Nephron (organoid): ENCODE results near the gene SLC6A13.
A peak's percentile ranks its signal among the peaks of the same experiment; 100 is the strongest.

ENCODE experiments used
- H3K27ac Mint-ChIP-seq, 3 experiments: 2 replicates each; pipeline ENCODE4 v1.8.0; 2020; ENCODE audit warnings: mixed read lengths in 3 of 3, mild to moderate bottlenecking in 2 of 3, moderate library complexity in 1 of 3
- H3K27me3 Mint-ChIP-seq: 2 replicates; pipeline ENCODE4 v1.8.0; 2021; ENCODE audit warnings: low read depth, mild to moderate bottlenecking, moderate library complexity, mixed read lengths
- H3K36me3 Mint-ChIP-seq: 2 replicates; pipeline ENCODE4 v1.8.0; 2020; ENCODE audit warnings: low read depth, mixed read lengths
- H3K4me1 Mint-ChIP-seq: 2 replicates; pipeline ENCODE4 v1.8.0; 2020; ENCODE audit warnings: mixed read lengths
- H3K4me3 Mint-ChIP-seq, 3 experiments: 2 replicates each; pipeline ENCODE4 v1.8.0; 2020; ENCODE audit warnings: mild to moderate bottlenecking in 3 of 3, mixed read lengths in 3 of 3, moderate library complexity in 2 of 3
- H3K9me3 Mint-ChIP-seq: 2 replicates; pipeline ENCODE4 v1.8.0; 2020; ENCODE audit warnings: mixed read lengths
- TF ChIP-seq, protein P1 (sequence below), 3 experiments: fragments of 200-600 bp; sonication (generic); IDR thresholded peaks; one replicate each; pipeline ENCODE4 v1.5.0; 2021; ENCODE audit warnings: antibody characterized with exemption in 3 of 3; ENCODE audit not compliant: unreplicated experiment in 3 of 3

The SLC6A13 gene

DNA sequence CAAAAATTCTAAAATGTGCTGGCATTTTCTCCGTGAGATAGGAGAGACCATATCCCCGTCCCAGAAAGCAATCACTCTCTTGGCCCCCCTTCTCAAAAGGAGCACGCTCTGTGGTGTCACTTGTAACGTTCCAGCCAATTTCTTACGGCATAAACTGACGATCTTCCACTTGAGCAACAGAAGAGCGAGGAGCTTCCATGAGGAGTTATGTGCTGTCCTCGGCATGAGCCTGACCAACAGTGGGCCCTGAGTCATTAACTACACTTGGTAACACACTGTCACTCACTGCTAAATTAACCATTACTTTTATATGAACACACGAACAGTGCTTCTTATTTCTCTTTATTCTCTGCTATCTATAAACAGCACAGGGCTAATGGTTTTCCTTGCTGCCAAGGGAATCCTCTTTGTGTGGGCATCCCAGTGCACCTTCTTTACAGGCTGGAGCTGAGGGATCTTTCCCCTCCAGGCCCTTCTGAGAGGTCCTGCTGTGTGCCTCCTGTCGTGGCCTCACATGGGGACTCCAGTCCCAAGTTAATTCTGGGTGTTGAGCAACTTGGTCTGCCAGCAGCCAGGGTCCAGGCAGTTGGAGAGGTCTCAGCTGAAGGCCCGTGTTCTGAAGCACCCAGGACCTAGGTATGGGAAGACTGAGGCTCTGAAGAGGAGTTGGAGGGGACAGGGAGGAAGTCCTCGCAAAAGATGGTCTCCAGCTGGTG lies 9.4 kb downstream of the SLC6A13 start:
- peaks cover 5% of the 10 kb centered on the region for H3K9me3 Mint-ChIP-seq
- H3K36me3 Mint-ChIP-seq: peaks cover 7% of the 10 kb centered on the region

DNA sequence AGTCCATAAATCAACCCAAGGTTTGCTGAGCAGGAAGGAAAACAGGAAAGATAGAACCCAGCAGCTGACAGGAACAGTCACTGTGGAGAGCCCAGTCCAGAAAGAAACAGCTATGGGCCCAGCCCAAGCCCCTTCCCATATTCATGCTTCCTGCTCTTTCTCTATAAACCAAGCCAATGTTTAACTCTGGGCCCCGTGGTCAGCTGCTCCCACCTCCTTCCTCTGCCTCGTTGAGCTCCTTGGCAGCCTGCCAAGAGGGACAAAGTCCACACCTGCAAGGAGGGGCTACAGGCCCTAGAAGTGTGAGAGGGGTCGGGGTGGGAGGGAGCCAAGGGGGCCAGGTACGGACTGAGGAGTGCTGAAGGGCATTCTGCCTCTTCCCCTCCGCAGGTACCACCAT lies 10.0 kb downstream of the SLC6A13 start:
- H3K27me3 Mint-ChIP-seq: no peaks in the 10 kb centered on the region
- peak overlapping the region; percentile 39 to 93 (median 84) for H3K27ac Mint-ChIP-seq
- peaks cover 11% of the 10 kb centered on the region for H3K36me3 Mint-ChIP-seq
- H3K9me3 Mint-ChIP-seq: peaks cover 10% of the 10 kb centered on the region
- TF ChIP-seq, protein P1, sequence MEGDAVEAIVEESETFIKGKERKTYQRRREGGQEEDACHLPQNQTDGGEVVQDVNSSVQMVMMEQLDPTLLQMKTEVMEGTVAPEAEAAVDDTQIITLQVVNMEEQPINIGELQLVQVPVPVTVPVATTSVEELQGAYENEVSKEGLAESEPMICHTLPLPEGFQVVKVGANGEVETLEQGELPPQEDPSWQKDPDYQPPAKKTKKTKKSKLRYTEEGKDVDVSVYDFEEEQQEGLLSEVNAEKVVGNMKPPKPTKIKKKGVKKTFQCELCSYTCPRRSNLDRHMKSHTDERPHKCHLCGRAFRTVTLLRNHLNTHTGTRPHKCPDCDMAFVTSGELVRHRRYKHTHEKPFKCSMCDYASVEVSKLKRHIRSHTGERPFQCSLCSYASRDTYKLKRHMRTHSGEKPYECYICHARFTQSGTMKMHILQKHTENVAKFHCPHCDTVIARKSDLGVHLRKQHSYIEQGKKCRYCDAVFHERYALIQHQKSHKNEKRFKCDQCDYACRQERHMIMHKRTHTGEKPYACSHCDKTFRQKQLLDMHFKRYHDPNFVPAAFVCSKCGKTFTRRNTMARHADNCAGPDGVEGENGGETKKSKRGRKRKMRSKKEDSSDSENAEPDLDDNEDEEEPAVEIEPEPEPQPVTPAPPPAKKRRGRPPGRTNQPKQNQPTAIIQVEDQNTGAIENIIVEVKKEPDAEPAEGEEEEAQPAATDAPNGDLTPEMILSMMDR (IDR thresholded peaks at IDR 0.05; ENCODE audit: unreplicated experiment in 3 of 3): no peak
- H3K4me3 Mint-ChIP-seq: no peak overlapping the region
- peaks cover 47% of the 10 kb centered on the region for H3K4me1 Mint-ChIP-seq

More for the DNA sequence above, 9.4 kb downstream of the SLC6A13 start:
- H3K4me1 Mint-ChIP-seq: peaks cover 54% of the 10 kb centered on the region
- TF ChIP-seq, protein P1 (IDR thresholded peaks at IDR 0.05; ENCODE audit: unreplicated experiment in 3 of 3): no peak
- peak overlapping the region; percentile 39 to 84 (median 83) for H3K27ac Mint-ChIP-seq
- no peaks in the 10 kb centered on the region for H3K27me3 Mint-ChIP-seq
- no peak overlapping the region for H3K4me3 Mint-ChIP-seq

DNA sequence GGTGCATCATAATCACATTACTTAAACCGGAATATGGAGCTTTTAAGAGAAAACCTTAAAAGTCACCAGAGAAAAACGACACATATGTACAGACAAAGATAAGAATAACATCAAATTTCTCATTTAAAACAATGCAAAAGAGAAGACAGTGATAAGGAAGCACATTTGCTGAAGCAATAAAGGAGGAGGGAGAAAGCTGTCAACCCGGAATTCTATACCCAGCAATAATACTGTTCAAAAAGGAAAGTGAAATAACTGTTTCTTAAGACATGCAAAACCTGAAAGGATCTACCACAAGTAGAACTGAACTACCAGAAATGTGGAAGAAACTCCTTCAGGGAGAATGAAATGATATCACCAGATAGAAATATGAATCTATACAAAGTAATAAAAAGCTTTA lies 15.4 kb downstream of the SLC6A13 start:
- no peak overlapping the region for H3K4me3 Mint-ChIP-seq
- TF ChIP-seq, protein P1 (IDR thresholded peaks at IDR 0.05; ENCODE audit: unreplicated experiment in 3 of 3): no peak
- no peak overlapping the region for H3K27ac Mint-ChIP-seq
- H3K27me3 Mint-ChIP-seq: no peaks in the 10 kb centered on the region
- peaks cover 23% of the 10 kb centered on the region for H3K36me3 Mint-ChIP-seq
- H3K4me1 Mint-ChIP-seq: peaks cover 4% of the 10 kb centered on the region
- H3K9me3 Mint-ChIP-seq: peaks cover 21% of the 10 kb centered on the region

DNA sequence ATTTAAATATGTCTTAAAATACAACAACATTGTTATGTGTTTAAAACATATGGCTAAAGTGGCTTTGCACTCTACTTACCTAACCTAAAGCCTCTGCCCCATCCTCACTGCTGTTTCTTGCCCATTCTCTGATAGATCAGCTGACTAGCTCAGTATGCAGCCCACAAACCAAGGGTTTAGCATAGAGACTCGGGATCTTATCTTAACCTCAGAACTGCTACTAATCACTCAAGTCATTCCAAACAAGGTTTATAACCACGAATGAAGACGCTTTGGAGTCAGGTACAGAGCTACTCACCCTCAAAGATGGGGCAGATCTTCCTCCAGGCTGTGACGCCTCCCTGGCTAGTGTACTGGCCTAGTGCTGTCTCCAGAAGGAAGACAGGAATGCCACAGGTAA lies 19.3 kb downstream of the SLC6A13 start:
- Mint-ChIP-seq H3K36me3 (peaks cover 28% of the 10 kb centered on the region), H3K27ac (no peak overlapping the region), H3K27me3 (peaks cover 3% of the 10 kb centered on the region), H3K4me3 (no peak overlapping the region), H3K4me1 (no peaks in the 10 kb centered on the region), H3K9me3 (peaks cover 16% of the 10 kb centered on the region)
- TF ChIP-seq, protein P1 (IDR thresholded peaks at IDR 0.05; ENCODE audit: unreplicated experiment in 3 of 3): no peak

DNA sequence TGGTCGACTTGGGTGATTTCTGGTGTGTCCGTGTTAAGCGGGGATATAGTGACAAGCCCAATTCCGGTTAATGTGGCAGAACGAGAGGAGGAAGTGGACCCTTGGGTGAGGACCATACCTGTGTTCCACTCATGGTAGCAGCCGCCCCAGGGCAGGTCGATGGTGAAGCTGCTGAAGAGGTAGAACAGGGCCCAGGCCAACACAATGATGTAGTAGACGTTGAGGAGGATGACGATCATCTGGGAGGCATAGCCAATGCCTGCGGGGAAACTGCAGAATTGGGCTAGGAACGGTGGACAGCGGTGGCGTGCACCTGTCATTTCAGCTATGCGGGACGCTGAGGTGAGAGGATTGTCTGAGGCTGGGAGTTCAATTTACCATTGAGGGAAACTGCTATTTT lies 20.1 kb downstream of the SLC6A13 start:
- Mint-ChIP-seq H3K9me3 (peaks cover 11% of the 10 kb centered on the region), H3K27me3 (peaks cover 3% of the 10 kb centered on the region), H3K36me3 (peaks cover 26% of the 10 kb centered on the region), H3K4me1 (peaks cover 5% of the 10 kb centered on the region), H3K4me3 (no peak overlapping the region), H3K27ac (no peak overlapping the region)
- TF ChIP-seq, protein P1 (IDR thresholded peaks at IDR 0.05; ENCODE audit: unreplicated experiment in 3 of 3): no peak

DNA sequence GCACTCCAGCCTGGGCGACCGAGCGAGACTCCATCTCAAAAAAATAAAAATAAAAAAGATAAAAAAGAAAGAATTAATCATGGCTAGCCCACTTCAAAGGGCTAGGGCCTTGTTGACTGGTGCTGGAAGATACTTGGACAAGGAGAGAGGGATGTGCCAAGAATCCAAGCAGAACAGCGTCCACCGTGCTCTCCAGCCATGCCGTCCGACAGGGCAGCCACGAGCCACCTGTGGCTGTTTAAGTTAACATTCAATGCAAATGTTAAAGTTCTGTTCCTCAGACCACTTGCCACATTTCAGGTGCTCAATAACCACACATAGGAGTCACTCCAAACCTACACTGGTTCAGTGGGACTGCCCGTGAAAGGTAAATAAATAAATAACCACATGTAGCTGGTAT lies 21.4 kb downstream of the SLC6A13 start:
- H3K9me3 Mint-ChIP-seq: peaks cover 6% of the 10 kb centered on the region
- TF ChIP-seq, protein P1 (IDR thresholded peaks at IDR 0.05; ENCODE audit: unreplicated experiment in 3 of 3): no peak
- H3K27ac Mint-ChIP-seq: no peak overlapping the region
- H3K27me3 Mint-ChIP-seq: peaks cover 5% of the 10 kb centered on the region
- H3K4me1 Mint-ChIP-seq: peaks cover 5% of the 10 kb centered on the region
- H3K4me3 Mint-ChIP-seq: no peak overlapping the region
- peaks cover 26% of the 10 kb centered on the region for H3K36me3 Mint-ChIP-seq
